GM18868 (cell line): ENCODE results near the gene GLI2.

Experiments
- ATAC-seq: cut with Tn5 transposase; IDR thresholded peaks from one replicate; pipeline ENCODE4 v1.9.1; 2021; ENCODE audit warnings: mild to moderate bottlenecking, moderate library complexity; ENCODE audit not compliant: unreplicated experiment

Gene GLI2

DNA sequence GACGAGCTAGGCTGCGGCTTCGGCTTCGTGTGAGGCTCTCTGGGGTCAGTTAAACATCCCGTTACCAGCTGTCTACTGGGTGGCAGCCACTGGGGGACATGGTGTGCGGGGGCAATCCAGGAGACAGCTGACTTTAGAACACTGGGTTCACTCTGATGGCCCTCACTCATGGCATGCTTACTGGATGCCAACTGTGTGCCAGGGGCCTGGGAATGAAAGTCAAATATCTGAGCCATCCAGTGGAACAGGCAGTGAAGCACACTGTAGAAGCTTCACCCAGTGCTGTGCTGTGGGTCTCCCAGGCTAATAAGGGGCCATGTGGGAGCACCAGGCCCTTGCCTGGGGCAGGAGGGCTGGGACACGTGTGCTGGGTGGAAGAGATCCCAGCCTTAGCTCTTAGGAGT, 48.3 kb downstream of the GLI2 start:
- no peak for ATAC-seq
